ENCODE measurements around the gene EFCAB12.

Gene EFCAB12

GRCh38 chr3:129428376-129429079 is at the start of gene EFCAB12:
Gene EFCAB12, minus strand, starts transcription at chr3:129428636. Its CDS starts 148 bp downstream, at chr3:129428488.
- TF ChIP-seq CTCF (IDR thresholded peaks at IDR 0.05), result peak; percentile 7

GRCh38 chr3:129476586-129476985 is 48.1 kb upstream of the EFCAB12 start:
- Histone ChIP-seq H3K4me1 (peaks cover 14% of the 10 kb centered on the region), H3K36me3 (ENCODE audit: control insufficient read depth, insufficient read depth, low read length) (no peaks in the 10 kb centered on the region), H3K79me2 (no peaks in the 10 kb centered on the region), H2AFZ (no peak overlapping the region), H3K27me3 (ENCODE audit: control insufficient read depth, insufficient read depth, low read length) (no peaks in the 10 kb centered on the region), H3K4me3 (ENCODE audit: low read depth, low read length) (no peak overlapping the region), H3K27ac (no peak overlapping the region), H3K9me3 (ENCODE audit: control insufficient read depth, low read length) (no peaks in the 10 kb centered on the region), H3K9ac (no peak overlapping the region), H3K4me2 (ENCODE audit: low read length) (no peak overlapping the region)
- TF ChIP-seq CTCF (IDR thresholded peaks at IDR 0.05), result no peak

More at GRCh38 chr3:129428376-129429079, at the start of gene EFCAB12:
- Histone ChIP-seq H3K36me3 (ENCODE audit: control insufficient read depth, insufficient read depth, low read length) (no peaks in the 10 kb centered on the region), H3K4me2 (ENCODE audit: low read length) (peak within 1 kb of the TSS; percentile 100), H3K9me3 (ENCODE audit: control insufficient read depth, low read length) (no peaks in the 10 kb centered on the region), H3K79me2 (no peaks in the 10 kb centered on the region), H3K4me1 (peaks cover 18% of the 10 kb centered on the region), H3K4me3 (ENCODE audit: low read depth, low read length) (peak within 1 kb of the TSS; percentile 90), H2AFZ (peak within 1 kb of the TSS; percentile 92), H3K27me3 (ENCODE audit: control insufficient read depth, insufficient read depth, low read length) (no peaks in the 10 kb centered on the region), H3K27ac (peak within 1 kb of the TSS; percentile 61), H3K9ac (no peak within 1 kb of the TSS)

- peaks cover 10% of the 10 kb centered on the region for H3K4me1 ChIP-seq
- H3K36me3 ChIP-seq (ENCODE audit: control insufficient read depth, insufficient read depth, low read length), result no peaks in the 10 kb centered on the region
- H3K79me2 ChIP-seq, result no peaks in the 10 kb centered on the region
- H3K9ac ChIP-seq, result no peak overlapping the region
- no peak overlapping the region for H3K4me2 ChIP-seq (ENCODE audit: low read length)
- no peak overlapping the region for H3K4me3 ChIP-seq (ENCODE audit: low read depth, low read length)
- no peaks in the 10 kb centered on the region for H3K9me3 ChIP-seq (ENCODE audit: control insufficient read depth, low read length)
- H3K27ac ChIP-seq, result no peak overlapping the region
- H2AFZ ChIP-seq, result no peak overlapping the region
- H3K27me3 ChIP-seq (ENCODE audit: control insufficient read depth, insufficient read depth, low read length), result no peaks in the 10 kb centered on the region
- TF ChIP-seq CTCF (IDR thresholded peaks at IDR 0.05), result no peak
Observed at GRCh38 chr3:129475863-129476262, 47.4 kb upstream of the EFCAB12 start.

- no peak overlapping the region for H3K4me3 ChIP-seq (ENCODE audit: low read depth, low read length)
- H2AFZ ChIP-seq, result no peak overlapping the region
- no peaks in the 10 kb centered on the region for H3K27me3 ChIP-seq (ENCODE audit: control insufficient read depth, insufficient read depth, low read length)
- no peak overlapping the region for H3K27ac ChIP-seq
- peaks cover 9% of the 10 kb centered on the region for H3K4me1 ChIP-seq
- H3K9me3 ChIP-seq (ENCODE audit: control insufficient read depth, low read length), result no peaks in the 10 kb centered on the region
- no peaks in the 10 kb centered on the region for H3K79me2 ChIP-seq
- TF ChIP-seq CTCF (IDR thresholded peaks at IDR 0.05), result no peak
- no peak overlapping the region for H3K9ac ChIP-seq
- no peak overlapping the region for H3K4me2 ChIP-seq (ENCODE audit: low read length)
- H3K36me3 ChIP-seq (ENCODE audit: control insufficient read depth, insufficient read depth, low read length), result no peaks in the 10 kb centered on the region
Observed at GRCh38 chr3:129474984-129475804, 46.8 kb upstream of the EFCAB12 start.
